A549 treated with CORT108297 at 1 μM for 4 hours (cell line): Measurements from ENCODE around the gene SPTSSA. TPM values are rescaled to one million over a fixed set of nuclear protein-coding genes. Genes with fewer than 3 reads are reported as not detected.

Experiments used
- total RNA-seq: library from RNA; stranded (reverse); fragments of 200-300 nt; extraction: Qiagen RNA extraction; gene quantifications from 5 replicates; pipeline ENCODE4 v1.2.3, GENCODE V29; 2022

Gene SPTSSA
- 19.6 to 30.5 TPM (median 25.1 TPM) in 5 replicates for total RNA-seq

GRCh38 chr14:34462132-34462893 lies at the start of gene SPTSSA:
SPTSSA (minus strand) TSS chr14:34462240; CDS start chr14:34462207, 33 bp downstream.

Other genes starting within 250 kb of the SPTSSA start
- gene EAPP, start 77.5 kb upstream of the SPTSSA start, total RNA-seq: 33.6 to 48.8 TPM (median 37.5 TPM) in 5 replicates
- 67.8 to 117 TPM (median 76.9 TPM) in 5 replicates for gene SNX6, start 167.9 kb upstream of the SPTSSA start, total RNA-seq